KOPT-K1 (cell line): ENCODE measurements around the gene TMEM132D.

Source experiments
- H3K27ac ChIP-seq: fragments of 200-600 bp; sonication (generic); 2 replicates; pipeline ENCODE4 v1.5.1; 2016; ENCODE audit warnings: antibody characterized with exemption, mild to moderate bottlenecking, low read depth, low read length; ENCODE audit not compliant: poor library complexity, severe bottlenecking
- H3K36me3 ChIP-seq: fragments of 200-600 bp; sonication (generic); 2 replicates; pipeline ENCODE4 v1.5.1; 2017; ENCODE audit warnings: antibody characterized with exemption, mild to moderate bottlenecking, low read length, moderate library complexity; ENCODE audit not compliant: insufficient read depth
- H3K9me3 ChIP-seq: fragments of 200-600 bp; sonication (generic); 2 replicates; pipeline ENCODE4 v1.5.1; 2017; ENCODE audit warnings: antibody characterized with exemption, low read length, mild to moderate bottlenecking; ENCODE audit not compliant: insufficient read depth, poor library complexity, severe bottlenecking

TMEM132D gene

DNA sequence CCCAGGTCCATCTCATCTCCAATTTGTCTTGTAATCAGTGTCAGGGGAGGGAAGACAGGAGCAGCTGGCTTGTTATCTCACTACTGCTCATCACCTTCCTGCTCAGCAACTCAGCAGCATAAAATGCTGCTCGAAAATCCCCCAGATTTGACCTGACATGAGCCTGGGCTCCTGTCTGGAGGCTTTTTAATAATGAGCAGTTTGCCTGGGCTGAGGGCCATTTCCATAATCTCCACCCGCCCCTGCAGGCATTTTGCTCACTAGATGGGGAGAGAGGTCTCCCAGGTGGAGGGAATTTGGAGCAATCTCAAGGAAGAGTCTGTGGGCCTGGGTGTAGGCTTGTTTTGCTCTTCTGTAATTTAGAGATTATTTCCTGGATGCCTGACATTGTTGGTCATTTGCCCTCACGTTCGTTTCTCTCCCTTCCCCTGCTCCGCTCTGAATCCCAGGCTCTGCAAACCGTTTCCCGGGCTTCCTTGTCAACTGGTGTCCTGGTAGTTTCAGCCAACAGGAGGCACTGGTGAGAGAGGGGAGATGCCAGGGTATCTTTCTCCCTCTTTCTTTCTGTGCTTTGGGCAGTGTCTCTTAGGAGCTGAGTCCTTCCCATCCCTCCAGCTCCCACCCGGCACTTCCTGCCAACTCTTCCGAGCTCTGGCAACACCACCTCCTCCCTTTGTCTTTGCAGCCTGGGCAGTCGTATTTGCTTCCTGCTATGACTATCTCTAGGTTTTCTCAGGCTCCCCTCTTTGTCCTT, 751.3 kb downstream of the TMEM132D start:
- Histone ChIP-seq H3K27ac (no peak overlapping the region), H3K36me3 (no peaks in the 10 kb centered on the region), H3K9me3 (no peaks in the 10 kb centered on the region)

DNA sequence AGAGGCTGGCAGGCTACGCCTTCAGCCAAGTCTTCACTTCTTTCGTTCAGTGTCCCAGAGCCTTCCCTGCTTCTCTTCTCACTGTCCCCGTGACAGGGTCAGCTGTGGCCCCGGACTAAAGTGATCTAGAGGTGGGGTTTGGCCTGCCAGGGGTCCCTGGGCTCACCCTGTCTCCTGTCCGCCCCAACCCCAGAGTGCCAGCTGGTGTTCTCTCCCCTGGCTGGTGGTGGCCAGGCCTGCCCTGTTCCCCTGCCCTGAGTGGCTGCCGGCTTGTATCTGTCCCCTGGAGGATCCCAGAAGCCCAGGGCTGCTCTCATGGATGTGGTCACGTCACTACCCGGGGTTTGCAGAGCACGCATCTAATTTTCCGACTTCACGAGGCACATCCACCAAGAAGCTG, 753.1 kb downstream of the TMEM132D start:
- Histone ChIP-seq H3K9me3 (no peaks in the 10 kb centered on the region), H3K36me3 (no peaks in the 10 kb centered on the region), H3K27ac (no peak overlapping the region)

DNA sequence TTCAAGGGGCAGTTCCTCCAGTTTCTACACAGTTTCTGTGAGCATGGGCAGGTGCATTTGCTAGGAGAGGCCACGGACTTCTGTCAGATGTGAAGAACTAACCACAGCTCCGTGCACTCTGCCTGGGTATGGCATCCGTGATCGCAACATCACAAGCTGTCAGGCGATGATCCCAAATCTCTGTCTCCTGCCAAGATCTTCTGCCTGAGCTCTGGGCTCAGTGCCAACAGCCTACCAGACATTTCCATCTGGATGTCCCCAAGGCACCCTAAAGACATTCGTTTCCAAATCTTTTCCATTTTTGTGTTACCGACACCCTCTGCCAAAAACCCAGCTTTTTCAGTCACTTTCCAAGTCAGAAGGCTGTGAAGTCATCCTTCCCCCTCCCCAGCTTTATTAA, 758.4 kb downstream of the TMEM132D start:
- no peaks in the 10 kb centered on the region for H3K9me3 ChIP-seq
- H3K36me3 ChIP-seq = no peaks in the 10 kb centered on the region
- no peak overlapping the region for H3K27ac ChIP-seq

DNA sequence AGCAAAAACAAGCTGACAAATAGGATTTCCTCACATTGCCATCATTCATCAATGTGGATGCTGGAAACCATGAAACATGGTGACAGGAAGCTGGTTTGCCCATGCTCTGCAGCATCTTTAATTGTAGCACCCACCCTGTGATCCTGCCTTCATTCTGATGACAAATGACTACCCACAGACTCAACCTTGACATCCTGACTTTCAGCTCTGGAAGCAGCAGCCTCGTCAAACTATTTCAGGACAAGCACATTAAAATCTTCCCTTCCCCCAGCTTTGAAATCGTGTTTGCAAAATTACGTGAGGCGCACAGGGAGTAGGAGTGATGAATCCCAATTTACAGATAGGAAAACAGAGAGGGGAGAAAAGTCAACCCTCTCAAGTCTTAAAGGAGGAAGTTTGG, 765.0 kb downstream of the TMEM132D start:
- no peaks in the 10 kb centered on the region for H3K9me3 ChIP-seq
- no peaks in the 10 kb centered on the region for H3K36me3 ChIP-seq
- no peak overlapping the region for H3K27ac ChIP-seq

DNA sequence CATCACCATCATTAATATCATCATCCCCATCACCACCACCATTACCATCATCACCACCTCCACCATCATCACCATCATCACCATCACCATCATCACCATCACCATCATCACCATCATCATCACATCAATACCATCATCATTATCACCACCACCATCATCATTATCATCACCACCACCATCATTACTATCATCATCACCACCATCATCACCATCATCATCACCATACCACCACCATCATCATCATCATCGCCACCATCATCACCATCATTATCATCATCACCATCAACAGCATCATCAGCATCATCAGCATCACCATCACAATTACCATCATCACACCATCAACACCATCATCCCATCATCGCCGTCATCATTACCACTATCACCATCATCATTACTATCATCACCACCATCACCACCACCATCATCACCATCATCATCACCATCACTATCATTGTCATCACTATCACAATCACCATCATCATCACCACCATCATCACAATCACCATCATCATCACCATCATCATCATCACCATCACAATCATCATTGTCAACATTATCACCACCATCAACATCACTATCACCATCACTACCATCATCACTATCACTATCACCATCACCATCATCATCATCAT, 767.0 kb downstream of the TMEM132D start:
- Histone ChIP-seq H3K9me3 (no peaks in the 10 kb centered on the region), H3K36me3 (no peaks in the 10 kb centered on the region), H3K27ac (no peak overlapping the region)

DNA sequence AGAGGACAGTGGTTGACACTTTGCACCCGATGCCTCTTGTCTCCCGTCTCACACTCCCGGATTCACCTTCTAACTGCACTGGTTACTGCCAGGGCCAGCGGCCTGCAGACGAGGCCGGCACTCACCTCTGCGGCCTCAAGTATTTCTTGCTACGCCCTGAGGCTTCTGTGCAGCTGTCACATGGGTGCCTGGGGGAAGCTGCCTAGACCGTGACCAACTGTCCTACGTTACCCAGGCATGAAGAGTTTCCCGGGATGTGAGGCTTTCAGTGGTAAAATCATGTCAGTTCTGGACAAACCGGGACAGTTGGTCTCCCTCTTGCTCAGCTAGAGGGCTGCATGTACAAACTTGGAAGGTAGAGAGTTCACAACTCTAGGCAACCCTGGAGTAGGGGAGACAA, 776.1 kb downstream of the TMEM132D start:
- no peak overlapping the region for H3K27ac ChIP-seq
- H3K36me3 ChIP-seq = no peaks in the 10 kb centered on the region
- no peaks in the 10 kb centered on the region for H3K9me3 ChIP-seq

DNA sequence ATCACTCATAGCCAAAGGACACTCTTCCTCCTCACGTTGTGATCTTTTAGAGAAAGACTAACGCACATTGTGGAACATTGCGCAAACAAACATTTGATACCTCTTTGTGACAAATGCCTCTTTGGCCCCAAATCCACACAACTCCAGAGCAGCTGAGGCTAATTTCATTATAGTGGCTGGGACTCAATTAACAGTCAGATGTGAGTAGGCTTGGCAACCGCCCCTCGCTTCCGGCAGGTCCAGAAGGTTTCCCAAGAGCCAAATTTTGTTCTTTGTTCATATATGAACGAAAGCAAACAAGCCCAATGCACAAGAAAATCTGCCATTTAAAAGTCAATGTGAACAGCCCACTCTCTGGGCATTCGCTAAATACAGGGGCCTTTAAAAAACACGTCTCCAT, 776.6 kb downstream of the TMEM132D start:
- Histone ChIP-seq H3K9me3 (no peaks in the 10 kb centered on the region), H3K36me3 (no peaks in the 10 kb centered on the region)

DNA sequence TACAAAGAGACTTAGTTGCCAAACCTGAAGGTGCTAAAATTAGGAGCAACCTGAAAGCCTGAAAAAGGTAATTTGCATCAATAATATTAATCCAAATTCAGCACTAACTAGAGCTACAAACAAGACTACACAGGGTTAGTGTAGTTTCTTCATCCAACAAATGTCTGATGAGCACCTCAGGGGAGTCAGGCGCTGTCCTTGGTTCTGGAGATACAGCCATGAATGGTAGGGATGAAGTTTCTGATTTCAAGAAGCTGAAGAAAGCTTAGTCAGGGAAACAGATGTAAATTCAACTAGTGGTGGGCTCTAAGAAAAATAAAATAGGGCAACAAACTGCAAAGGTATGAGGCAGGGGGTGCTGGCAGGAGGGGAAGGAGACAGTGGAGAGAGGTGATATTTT, 784.3 kb downstream of the TMEM132D start:
- Histone ChIP-seq H3K27ac (no peak overlapping the region), H3K9me3 (no peaks in the 10 kb centered on the region), H3K36me3 (no peaks in the 10 kb centered on the region)

More for the DNA sequence above, 776.6 kb downstream of the TMEM132D start:
- H3K27ac ChIP-seq = no peak overlapping the region

DNA sequence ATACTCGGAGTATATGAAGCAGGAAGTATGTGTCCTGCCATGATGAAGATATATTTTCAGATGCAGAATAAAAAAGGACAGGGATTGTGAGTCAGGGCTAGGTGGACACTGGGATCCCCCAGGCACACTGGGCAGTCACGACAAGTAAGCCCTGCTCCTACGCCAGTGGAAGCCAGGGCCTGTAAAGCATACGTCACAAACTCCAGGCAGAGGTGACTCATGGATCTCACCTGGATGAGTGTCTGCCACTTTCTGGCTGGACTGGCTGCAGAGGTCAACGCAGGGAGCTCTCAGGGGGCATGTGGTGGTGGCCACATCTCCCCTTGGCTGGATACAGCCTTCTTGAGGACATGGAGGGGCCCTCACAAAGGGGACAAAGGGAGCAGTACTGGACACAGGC, 788.3 kb downstream of the TMEM132D start:
- H3K9me3 ChIP-seq = no peaks in the 10 kb centered on the region
- H3K36me3 ChIP-seq = no peaks in the 10 kb centered on the region
- H3K27ac ChIP-seq = no peak overlapping the region

DNA sequence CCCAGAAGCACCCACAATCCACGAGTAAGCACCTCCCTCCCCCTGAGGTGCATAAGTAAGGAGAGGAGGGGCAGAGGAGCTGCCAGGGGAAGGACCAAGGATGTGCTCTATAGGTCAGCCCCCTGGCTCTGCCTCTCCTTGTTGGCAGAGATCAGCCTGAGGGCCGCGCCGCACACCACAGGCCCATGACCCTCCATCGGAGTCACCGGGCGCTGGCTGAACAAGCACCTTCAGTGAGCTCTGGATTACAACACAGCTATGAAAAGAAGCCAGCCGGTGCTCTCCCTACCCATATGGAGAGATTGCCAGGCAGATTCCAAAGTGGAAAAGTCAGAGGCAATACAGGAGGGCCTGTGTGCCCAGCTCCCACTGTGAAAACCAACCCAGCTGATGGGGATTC, 793.2 kb downstream of the TMEM132D start:
- Histone ChIP-seq H3K27ac (no peak overlapping the region), H3K36me3 (no peaks in the 10 kb centered on the region), H3K9me3 (no peaks in the 10 kb centered on the region)

DNA sequence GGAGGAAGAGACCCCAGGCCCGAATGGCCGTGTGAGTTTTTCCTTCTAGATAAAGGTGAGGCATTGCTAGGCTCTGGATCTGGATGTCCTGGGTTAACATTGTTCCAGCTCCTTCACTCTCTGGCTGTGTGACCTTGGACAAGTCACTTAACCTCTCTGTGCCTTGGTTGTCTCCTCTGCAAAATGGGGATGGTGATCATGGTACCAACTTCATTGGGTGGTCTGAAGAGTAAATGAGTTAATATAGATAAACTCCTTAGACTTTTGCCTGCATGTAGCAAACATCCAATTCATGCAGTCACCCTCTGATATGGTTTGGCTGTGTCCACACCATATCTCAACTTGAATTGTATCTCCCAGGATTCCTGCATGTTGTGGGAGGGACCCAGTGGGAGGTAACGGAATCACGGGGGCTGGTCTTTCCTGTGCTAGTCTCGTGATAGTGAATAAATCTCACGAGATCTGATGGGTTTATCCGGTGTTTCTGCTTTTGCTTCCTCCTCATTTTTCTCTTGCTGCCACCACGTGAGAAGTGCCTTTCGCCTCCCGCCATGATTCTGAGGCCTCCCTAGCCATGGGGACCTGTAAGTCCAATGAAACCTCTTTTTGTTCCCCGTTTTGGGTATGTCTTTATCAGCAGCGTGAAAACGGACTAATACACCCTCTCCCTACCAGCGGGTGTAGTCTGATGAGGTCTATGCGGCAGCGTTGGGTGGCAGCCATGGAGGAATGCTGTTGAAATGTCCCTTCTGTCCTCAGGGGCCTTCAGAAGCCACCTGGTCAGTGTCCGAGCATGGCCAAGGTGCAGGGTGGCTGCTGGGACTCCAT, 794.4 kb downstream of the TMEM132D start:
- Histone ChIP-seq H3K36me3 (no peaks in the 10 kb centered on the region), H3K27ac (no peak overlapping the region), H3K9me3 (no peaks in the 10 kb centered on the region)

DNA sequence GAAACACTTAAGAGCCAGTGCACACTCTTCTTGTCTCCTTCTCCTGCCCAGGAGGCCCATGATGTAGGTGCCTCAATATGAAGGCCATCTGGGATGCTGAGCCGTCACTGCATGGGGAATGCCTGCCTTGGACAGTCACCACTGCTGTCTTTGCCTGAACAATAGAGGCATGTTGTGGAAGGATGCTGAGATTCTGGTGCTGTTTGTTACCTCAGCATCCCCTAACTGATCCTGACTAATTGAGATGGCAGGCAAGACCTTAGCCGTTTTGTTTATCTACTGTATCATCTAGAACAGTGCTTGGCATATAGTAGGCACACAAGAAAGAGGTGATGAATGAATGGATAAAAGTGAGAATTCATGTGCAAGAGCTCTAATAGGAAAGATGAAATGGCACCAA, 797.1 kb downstream of the TMEM132D start:
- Histone ChIP-seq H3K36me3 (no peaks in the 10 kb centered on the region), H3K27ac (no peak overlapping the region), H3K9me3 (no peaks in the 10 kb centered on the region)

DNA sequence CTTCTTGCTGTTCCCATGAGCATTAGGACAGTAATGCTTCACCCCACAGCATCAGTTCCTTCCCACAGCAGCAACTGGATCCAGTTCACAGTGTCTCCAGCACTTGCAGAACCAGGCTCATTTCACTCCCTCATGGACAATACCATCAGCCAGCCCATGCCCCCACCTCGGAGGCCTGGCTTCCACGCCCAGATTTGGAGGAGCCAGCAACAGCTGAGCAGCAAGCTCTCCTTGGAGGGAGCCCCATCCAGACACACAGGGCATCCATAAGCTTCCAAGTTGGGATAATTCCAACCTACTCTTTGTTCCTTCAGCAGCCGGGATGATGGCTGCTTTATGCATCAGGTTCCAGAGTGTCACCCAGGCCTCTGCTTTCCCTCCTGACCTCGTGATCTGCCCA, 800.6 kb downstream of the TMEM132D start:
- no peaks in the 10 kb centered on the region for H3K36me3 ChIP-seq
- H3K27ac ChIP-seq = no peak overlapping the region
- H3K9me3 ChIP-seq = peaks cover 10% of the 10 kb centered on the region

DNA sequence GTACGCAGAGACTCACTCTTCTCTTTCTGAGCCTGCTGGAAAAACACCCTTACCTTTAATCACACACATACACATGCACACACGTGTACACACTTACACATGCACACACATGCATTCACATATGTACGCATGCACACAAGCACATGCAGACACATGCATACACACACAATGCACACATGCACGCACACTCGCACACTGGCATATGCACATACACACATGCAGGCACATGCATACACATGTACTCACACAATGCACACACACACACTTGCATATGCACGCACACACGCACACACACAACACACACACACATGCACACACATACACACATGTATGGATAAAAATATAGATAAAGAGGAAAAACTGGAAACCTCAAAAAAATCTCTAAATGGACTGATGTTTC, 801.6 kb downstream of the TMEM132D start:
- Histone ChIP-seq H3K27ac (no peak overlapping the region), H3K36me3 (no peaks in the 10 kb centered on the region), H3K9me3 (peaks cover 10% of the 10 kb centered on the region)

DNA sequence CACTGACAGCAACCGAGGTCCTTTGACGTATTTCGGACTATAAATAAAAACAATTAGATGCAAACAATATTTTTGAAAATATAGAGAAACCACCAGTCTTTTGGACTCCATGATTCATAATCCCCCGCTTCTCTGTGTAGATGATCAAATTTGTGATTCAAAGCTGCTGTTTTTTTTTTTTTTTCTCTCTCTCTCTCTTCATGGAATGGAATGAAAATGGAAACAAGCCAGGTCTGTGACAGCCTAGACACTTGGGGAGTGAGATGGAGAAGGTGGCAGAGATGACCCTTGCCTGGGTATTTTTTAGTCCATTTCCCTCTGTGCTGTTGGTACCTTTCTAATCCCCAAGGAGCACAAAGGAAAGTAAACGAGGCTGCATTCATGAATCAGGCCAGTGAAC, 802.0 kb downstream of the TMEM132D start:
- H3K27ac ChIP-seq = no peak overlapping the region
- no peaks in the 10 kb centered on the region for H3K36me3 ChIP-seq
- H3K9me3 ChIP-seq = peaks cover 10% of the 10 kb centered on the region
